Lower leg skin (tissue), 3 donors: ENCODE measurements around the gene PAGE1.

Experiments used
- POLR2A ChIP-seq, 2 donors: fragments of 450-650 bp; IDR thresholded peaks; one replicate each; pipeline ENCODE4 v1.6.1; 2016 to 2017; ENCODE audit warnings: antibody characterized with exemption in 2 of 2, mild to moderate bottlenecking in 1 of 2, moderate library complexity in 1 of 2
- TF ChIP-seq, protein P1 (sequence below), 3 donors: fragments of 450-650 bp; IDR thresholded peaks; one replicate each; pipeline ENCODE4 v1.5.1; 2016; ENCODE audit warnings: antibody characterized with exemption in 3 of 3, mild to moderate bottlenecking in 3 of 3, moderate library complexity in 2 of 3

DNA sequence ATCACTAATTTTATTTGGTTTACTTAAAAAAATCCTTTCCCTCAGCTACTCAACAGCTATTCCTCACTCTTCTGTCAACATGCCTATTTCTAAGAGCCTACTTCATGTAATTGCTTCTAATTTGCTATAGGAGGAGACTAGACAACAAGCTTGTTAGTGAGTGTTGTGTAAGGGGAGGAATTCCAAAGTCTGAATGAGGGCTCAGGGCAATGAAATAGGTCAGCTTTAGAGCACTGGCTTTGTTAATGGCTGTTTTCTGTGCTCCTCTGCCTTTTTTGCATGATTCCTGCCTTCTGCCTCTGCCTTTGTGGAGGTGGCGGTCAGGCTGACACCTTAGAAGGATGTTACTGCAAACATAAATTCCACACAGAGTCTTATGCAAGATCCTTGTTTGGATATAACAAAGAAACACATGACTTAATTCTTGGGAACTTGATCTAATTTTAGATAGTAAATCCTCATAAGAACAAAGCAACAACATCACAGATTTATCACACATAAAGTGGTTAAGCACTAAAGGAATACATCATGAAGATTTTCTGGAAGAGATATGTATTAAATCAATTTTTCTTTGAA, 15.0 kb upstream of the PAGE1 start:
- TF ChIP-seq, protein P1, sequence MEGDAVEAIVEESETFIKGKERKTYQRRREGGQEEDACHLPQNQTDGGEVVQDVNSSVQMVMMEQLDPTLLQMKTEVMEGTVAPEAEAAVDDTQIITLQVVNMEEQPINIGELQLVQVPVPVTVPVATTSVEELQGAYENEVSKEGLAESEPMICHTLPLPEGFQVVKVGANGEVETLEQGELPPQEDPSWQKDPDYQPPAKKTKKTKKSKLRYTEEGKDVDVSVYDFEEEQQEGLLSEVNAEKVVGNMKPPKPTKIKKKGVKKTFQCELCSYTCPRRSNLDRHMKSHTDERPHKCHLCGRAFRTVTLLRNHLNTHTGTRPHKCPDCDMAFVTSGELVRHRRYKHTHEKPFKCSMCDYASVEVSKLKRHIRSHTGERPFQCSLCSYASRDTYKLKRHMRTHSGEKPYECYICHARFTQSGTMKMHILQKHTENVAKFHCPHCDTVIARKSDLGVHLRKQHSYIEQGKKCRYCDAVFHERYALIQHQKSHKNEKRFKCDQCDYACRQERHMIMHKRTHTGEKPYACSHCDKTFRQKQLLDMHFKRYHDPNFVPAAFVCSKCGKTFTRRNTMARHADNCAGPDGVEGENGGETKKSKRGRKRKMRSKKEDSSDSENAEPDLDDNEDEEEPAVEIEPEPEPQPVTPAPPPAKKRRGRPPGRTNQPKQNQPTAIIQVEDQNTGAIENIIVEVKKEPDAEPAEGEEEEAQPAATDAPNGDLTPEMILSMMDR (IDR thresholded peaks at IDR 0.05) = no peak
- TF ChIP-seq POLR2A (IDR thresholded peaks at IDR 0.05) = no peak
